GM18951 (cell line): ENCODE data around the gene OR9Q1.

Experiments
- POLR2A ChIP-seq: IDR thresholded peaks from 4 replicates; pipeline ENCODE4 v1.6.1; 2011; ENCODE audit warnings: mild to moderate bottlenecking; ENCODE audit not compliant: insufficient read length, insufficient read depth; ENCODE audit errors: extremely low read depth
- in situ Hi-C: fragments of 300-500 bp; cut with MboI; formaldehyde crosslinking; loops from one replicate; pipeline ENCODE4 v1.12.0; 2022; ENCODE audit warnings: low sequenced_read_pairs, mixed read lengths, inconsistent platforms; ENCODE audit not compliant: unreplicated experiment

The OR9Q1 gene

GRCh38 chr11:58003591-58003990, 20.1 kb upstream of the OR9Q1 start:
- TF ChIP-seq POLR2A, result no peak
- in situ Hi-C loops, result no loop called here

- in situ Hi-C loops, result no loop called here
- no peak for TF ChIP-seq POLR2A
Measured at GRCh38 chr11:58004664-58005063, 19.0 kb upstream of the OR9Q1 start.

- no peak for TF ChIP-seq POLR2A
Measured at GRCh38 chr11:58006940-58007339, 16.7 kb upstream of the OR9Q1 start.

GRCh38 chr11:58011771-58012170, 11.9 kb upstream of the OR9Q1 start:
- in situ Hi-C loops, result no loop called here
- TF ChIP-seq POLR2A, result no peak

More at GRCh38 chr11:58006940-58007339, 16.7 kb upstream of the OR9Q1 start:
- in situ Hi-C loops, result no loop called here

- in situ Hi-C loops, result no loop called here
Measured at GRCh38 chr11:58024601-58025091, 965 bp downstream of the OR9Q1 start.

GRCh38 chr11:58027341-58027740, 3.7 kb downstream of the OR9Q1 start:
- in situ Hi-C loops, result no loop called here
- TF ChIP-seq POLR2A, result no peak

More at GRCh38 chr11:58024601-58025091, 965 bp downstream of the OR9Q1 start:
- TF ChIP-seq POLR2A, result no peak

DNA sequence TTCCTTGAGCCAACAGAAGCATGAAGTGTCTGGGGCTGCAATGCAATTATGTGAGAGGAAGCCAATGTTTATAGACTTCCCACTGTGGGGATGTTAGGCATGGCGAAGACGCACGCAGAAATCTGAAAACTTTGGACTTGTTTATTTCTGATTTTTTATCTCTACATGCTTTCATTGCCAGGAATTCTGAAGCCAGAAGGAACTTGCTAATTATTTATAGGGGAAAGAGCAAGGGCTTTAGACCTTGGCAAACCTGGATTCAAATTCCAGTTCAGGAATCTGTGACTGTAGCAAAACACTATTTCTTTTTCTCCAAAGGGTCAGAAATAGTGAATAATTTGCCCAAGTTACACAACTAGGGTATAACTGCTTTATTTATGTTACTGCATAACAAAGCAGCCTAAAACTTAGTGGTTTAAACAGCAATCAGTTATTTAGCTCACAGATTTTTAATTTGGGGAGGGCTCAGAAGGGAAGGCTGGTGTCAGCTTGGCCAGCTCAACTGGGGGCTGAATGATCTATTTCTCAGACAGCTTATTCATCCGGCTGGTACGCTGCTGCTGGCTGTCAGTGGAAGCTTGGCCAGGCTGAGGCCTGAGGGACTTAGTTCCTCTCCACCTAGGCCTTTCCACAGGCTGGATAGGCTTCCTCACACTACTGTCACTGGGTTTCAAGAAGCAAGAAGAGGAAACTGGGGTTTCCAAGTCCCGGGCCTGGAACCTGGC, 5.2 kb downstream of the OR9Q1 start:
- in situ Hi-C loops, result no loop called here
- no peak for TF ChIP-seq POLR2A

GRCh38 chr11:58030653-58031052, 7.0 kb downstream of the OR9Q1 start, which contains the start of gene OR6Q1:
TSS of gene OR6Q1 (plus strand) at chr11:58030953. CDS start at chr11:58030953, 0 bp downstream.
- TF ChIP-seq POLR2A, result no peak
- in situ Hi-C loops, result no loop called here

DNA sequence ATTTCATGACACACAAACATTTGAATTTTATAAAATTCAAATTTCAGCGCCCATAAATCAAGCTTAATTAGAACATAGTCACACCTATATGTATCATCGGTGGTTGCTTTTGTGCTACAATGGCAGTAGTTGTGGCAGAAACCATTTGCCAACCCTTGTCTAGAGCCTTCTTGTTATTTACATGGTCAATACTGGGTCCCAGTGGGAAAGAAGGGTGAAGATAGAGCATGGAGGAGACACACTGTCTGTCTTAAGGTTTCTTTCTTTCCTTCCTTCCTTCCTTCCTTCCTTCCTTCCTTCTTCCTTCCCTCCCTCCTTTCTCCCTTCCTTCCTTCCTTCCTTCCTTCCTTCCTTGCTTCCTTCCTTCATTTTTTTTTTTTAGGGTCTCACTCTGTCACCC, 10.8 kb downstream of the OR9Q1 start:
- TF ChIP-seq POLR2A, result no peak
- in situ Hi-C loops, result no loop called here

DNA sequence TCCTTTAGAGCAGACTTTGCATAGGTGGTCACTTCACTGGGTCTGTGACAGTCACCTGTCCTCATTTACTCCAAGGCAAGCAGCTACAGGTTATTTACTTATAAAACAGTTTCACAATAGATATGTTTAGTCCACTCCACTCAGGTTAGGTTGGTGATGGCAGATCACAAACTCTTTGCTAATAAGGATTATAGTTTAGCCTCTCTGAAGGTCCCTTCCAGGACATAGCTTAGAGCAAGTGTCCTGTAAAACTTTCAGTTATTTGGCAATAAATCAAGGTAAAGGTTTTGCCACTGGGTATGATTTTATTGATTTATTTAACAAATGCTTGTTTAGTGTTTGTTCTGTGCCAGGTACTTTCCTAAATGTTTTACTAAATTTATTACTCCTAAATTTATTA, 15.9 kb downstream of the OR9Q1 start:
- in situ Hi-C loops, result no loop called here
- TF ChIP-seq POLR2A, result no peak

DNA sequence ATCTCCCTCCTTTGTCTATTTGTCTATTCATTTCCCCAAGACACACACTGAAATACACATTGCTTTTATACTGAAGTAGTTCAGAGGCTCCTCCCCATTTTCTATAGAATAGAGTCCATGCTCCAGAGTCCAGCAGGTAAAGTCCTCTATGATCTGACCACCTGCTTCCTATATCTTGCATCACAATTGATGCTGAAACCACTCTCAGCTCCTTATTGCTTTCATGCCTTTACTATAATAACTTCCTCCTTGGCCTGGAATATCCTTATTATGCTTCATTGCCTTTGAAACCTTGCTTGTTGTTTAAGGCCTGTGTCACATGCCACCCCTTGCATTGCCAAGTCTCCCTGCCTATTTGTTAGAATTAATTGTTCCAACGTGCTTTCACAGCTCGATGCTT, 19.7 kb downstream of the OR9Q1 start:
- in situ Hi-C loops, result no loop called here
- TF ChIP-seq POLR2A, result no peak

DNA sequence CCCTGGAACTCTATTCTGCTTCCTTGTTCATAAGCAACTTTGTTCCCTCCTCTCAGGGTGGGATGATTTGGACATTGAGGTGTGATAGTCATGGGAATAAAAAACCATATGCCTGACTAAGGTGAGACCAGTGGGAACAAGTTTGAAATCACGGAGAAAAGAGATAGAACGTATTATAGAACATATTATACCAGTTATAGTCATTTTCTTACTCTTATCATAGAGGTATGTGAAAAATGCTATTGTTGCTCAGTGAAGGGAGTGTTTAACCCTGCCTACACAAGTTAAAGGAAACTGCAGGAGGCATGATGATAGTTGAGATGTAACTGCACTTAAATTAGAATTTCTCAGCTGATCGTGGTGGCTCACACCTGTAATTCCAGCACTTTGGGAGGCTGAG, 22.6 kb downstream of the OR9Q1 start:
- in situ Hi-C loops, result no loop called here
- TF ChIP-seq POLR2A, result no peak

DNA sequence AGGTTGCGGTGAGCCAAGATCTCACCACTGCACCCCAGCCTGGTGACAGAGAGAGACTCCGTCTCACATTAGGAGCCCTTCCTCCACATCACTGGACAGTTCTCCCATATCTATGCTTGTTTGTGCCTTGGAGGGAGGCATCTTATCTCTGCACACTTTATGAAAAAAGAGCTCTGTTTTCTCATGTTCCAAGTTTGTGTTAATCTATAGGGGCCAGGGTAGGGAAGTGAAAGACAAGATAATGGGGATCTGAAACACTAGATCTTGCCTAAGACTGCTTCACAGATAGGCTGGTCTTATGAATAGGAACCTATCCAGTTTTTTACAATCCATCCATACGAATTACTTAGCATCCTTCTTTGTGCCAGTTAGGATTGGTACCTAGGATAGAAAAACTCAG, 24.1 kb downstream of the OR9Q1 start:
- in situ Hi-C loops, result no loop called here
- TF ChIP-seq POLR2A, result no peak

DNA sequence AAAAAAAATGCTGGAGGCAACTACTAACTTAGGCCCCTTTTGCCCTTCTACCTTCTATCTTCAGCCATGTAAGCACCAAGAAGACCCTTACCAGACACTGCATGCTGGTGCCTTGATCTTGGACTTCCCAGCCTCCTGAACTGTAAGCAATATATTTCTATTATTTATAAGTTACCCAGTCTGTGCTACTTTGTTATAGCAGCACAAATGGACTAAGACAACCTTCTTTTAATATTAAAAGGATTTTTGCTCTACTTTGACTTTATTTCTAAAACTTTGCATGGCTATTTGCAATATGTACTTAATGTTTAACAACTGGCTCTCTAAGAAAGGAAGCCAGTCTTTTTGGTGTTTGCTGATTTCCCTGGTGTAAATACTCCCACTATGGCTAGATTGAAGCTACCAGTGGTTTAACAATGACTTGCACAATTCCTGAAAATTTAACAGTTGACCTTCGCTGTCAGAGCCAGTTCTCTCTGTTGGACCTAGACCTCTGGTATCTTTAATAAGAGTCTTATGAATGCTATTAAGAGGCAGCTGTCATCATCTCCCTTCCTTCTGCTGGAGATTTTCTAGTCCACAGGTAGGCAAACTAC, 32.2 kb downstream of the OR9Q1 start:
- no peak for TF ChIP-seq POLR2A
- in situ Hi-C loops, result no loop called here

GRCh38 chr11:58057481-58057880, 33.8 kb downstream of the OR9Q1 start:
- no peak for TF ChIP-seq POLR2A
- in situ Hi-C loops, result no loop called here
